Measurements from ENCODE around the gene MYL1. TPM values are rescaled to one million over a fixed set of nuclear protein-coding genes. Genes with fewer than 3 reads are reported as not detected.

MYL1 gene
- not detected in 2 replicates for total RNA-seq
- long read RNA-seq = 0 reads

- H3K27ac Mint-ChIP-seq = no peak within 1 kb of the TSS
- no peak within 1 kb of the TSS for H3K4me3 Mint-ChIP-seq (ENCODE audit: low read depth)
- no peaks in the 10 kb centered on the region for H3K27me3 Mint-ChIP-seq
- no peak for TF ChIP-seq CTCF (IDR thresholded peaks at IDR 0.05; ENCODE audit: unreplicated experiment)
- no peaks in the 10 kb centered on the region for H3K4me1 Mint-ChIP-seq (ENCODE audit: low read depth)
- H3K9me3 Mint-ChIP-seq (ENCODE audit: low read depth) = no peaks in the 10 kb centered on the region
- no peaks in the 10 kb centered on the region for H3K36me3 Mint-ChIP-seq (ENCODE audit: insufficient read depth)
- DNase-seq (ENCODE audit: low spot score, unreplicated experiment) = no peak
Observed at GRCh38 chr2:210315015-210315788, at the start of gene MYL1. MYL1 (minus strand) TSS chr2:210315174; CDS start chr2:210315042, 132 bp downstream.

GRCh38 chr2:210363876-210364275, 48.9 kb upstream of the MYL1 start:
- H3K4me3 Mint-ChIP-seq (ENCODE audit: low read depth) = no peak overlapping the region
- no peaks in the 10 kb centered on the region for H3K27me3 Mint-ChIP-seq
- DNase-seq (ENCODE audit: low spot score, unreplicated experiment) = no peak
- H3K4me1 Mint-ChIP-seq (ENCODE audit: low read depth) = peaks cover 3% of the 10 kb centered on the region
- H3K9me3 Mint-ChIP-seq (ENCODE audit: low read depth) = peaks cover 3% of the 10 kb centered on the region
- H3K36me3 Mint-ChIP-seq (ENCODE audit: insufficient read depth) = no peaks in the 10 kb centered on the region
- no peak for TF ChIP-seq CTCF (IDR thresholded peaks at IDR 0.05; ENCODE audit: unreplicated experiment)
- H3K27ac Mint-ChIP-seq = no peak overlapping the region

- DNase-seq (ENCODE audit: low spot score, unreplicated experiment) = no peak
- peak; percentile 30 for TF ChIP-seq CTCF (IDR thresholded peaks at IDR 0.05; ENCODE audit: unreplicated experiment)
- no peaks in the 10 kb centered on the region for H3K36me3 Mint-ChIP-seq (ENCODE audit: insufficient read depth)
- no peak overlapping the region for H3K4me3 Mint-ChIP-seq (ENCODE audit: low read depth)
- no peak overlapping the region for H3K27ac Mint-ChIP-seq
- H3K4me1 Mint-ChIP-seq (ENCODE audit: low read depth) = peaks cover 3% of the 10 kb centered on the region
- no peaks in the 10 kb centered on the region for H3K27me3 Mint-ChIP-seq
- H3K9me3 Mint-ChIP-seq (ENCODE audit: low read depth) = peaks cover 3% of the 10 kb centered on the region
Observed at GRCh38 chr2:210363261-210363660, 48.3 kb upstream of the MYL1 start.

- Mint-ChIP-seq H3K4me3 (ENCODE audit: low read depth) (no peak overlapping the region), H3K27ac (no peak overlapping the region), H3K4me1 (ENCODE audit: low read depth) (peaks cover 2% of the 10 kb centered on the region), H3K27me3 (no peaks in the 10 kb centered on the region), H3K36me3 (ENCODE audit: insufficient read depth) (no peaks in the 10 kb centered on the region), H3K9me3 (ENCODE audit: low read depth) (peaks cover 2% of the 10 kb centered on the region)
- TF ChIP-seq CTCF (IDR thresholded peaks at IDR 0.05; ENCODE audit: unreplicated experiment) = no peak
- DNase-seq (ENCODE audit: low spot score, unreplicated experiment) = no peak
Observed at GRCh38 chr2:210360412-210360811, 45.4 kb upstream of the MYL1 start.

GRCh38 chr2:210356944-210357343, 42.0 kb upstream of the MYL1 start:
- H3K27ac Mint-ChIP-seq = no peak overlapping the region
- H3K27me3 Mint-ChIP-seq = no peaks in the 10 kb centered on the region
- no peak for TF ChIP-seq CTCF (IDR thresholded peaks at IDR 0.05; ENCODE audit: unreplicated experiment)
- no peaks in the 10 kb centered on the region for H3K36me3 Mint-ChIP-seq (ENCODE audit: insufficient read depth)
- no peak overlapping the region for H3K4me3 Mint-ChIP-seq (ENCODE audit: low read depth)
- H3K4me1 Mint-ChIP-seq (ENCODE audit: low read depth) = peaks cover 2% of the 10 kb centered on the region
- no peak for DNase-seq (ENCODE audit: low spot score, unreplicated experiment)
- H3K9me3 Mint-ChIP-seq (ENCODE audit: low read depth) = peaks cover 2% of the 10 kb centered on the region

All from progenitor cell of endocrine pancreas (in vitro differentiated cells).